ENCODE results near the gene SMC4. TPM values are rescaled to one million over a fixed set of nuclear protein-coding genes. Genes with fewer than 3 reads are reported as not detected.

Gene SMC4
- total RNA-seq, 1 experiment from 2014 or later: 144 TPM

DNA sequence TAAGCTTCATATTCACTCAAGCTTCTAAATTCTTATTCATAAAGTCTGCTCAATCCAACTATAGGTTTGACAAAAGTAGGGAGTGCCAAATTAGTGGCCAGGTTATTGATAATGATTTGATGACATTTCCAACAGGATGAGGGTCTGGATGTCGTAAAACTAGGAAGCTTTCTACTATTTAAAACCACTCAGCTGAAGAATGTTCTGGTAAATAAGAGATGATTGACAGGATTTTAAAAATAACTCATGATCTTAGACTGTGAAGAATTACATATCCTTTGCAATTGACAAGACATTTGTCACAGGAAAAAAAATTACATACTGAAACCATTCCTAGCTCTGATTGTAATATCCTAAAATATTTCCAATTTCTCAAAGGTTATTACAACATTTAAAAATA lies 65.5 kb downstream of the SMC4 start:
- Mint-ChIP-seq H3K4me1 (peaks cover 5% of the 10 kb centered on the region; the same call in 1 of the 2 replicates), H3K27me3 (ENCODE audit: low read depth) (peaks cover 33% of the 10 kb centered on the region), H3K27ac (no peak overlapping the region), H3K36me3 (peaks cover 12% of the 10 kb centered on the region), H3K9me3 (peaks cover 20% of the 10 kb centered on the region), H3K4me3 (no peak overlapping the region)
- ChIA-PET CTCF (no interaction called here), POLR2A (no interaction called here)
- no peak for DNase-seq (ENCODE audit: low spot score)
- no peak for TF ChIP-seq NR1H2 (CRISPR knock-in tag; IDR thresholded peaks at IDR 0.05)
- TF ChIP-seq SMAD3 (CRISPR knock-in tag; IDR thresholded peaks at IDR 0.05; ENCODE audit: borderline replicate concordance): no peak
- TF ChIP-seq, protein P1, sequence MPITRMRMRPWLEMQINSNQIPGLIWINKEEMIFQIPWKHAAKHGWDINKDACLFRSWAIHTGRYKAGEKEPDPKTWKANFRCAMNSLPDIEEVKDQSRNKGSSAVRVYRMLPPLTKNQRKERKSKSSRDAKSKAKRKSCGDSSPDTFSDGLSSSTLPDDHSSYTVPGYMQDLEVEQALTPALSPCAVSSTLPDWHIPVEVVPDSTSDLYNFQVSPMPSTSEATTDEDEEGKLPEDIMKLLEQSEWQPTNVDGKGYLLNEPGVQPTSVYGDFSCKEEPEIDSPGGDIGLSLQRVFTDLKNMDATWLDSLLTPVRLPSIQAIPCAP (CRISPR knock-in tag; IDR thresholded peaks at IDR 0.05): no peak
- TF ChIP-seq ZNF416 (CRISPR knock-in tag; IDR thresholded peaks at IDR 0.05): no peak
- TF ChIP-seq, protein P2, sequence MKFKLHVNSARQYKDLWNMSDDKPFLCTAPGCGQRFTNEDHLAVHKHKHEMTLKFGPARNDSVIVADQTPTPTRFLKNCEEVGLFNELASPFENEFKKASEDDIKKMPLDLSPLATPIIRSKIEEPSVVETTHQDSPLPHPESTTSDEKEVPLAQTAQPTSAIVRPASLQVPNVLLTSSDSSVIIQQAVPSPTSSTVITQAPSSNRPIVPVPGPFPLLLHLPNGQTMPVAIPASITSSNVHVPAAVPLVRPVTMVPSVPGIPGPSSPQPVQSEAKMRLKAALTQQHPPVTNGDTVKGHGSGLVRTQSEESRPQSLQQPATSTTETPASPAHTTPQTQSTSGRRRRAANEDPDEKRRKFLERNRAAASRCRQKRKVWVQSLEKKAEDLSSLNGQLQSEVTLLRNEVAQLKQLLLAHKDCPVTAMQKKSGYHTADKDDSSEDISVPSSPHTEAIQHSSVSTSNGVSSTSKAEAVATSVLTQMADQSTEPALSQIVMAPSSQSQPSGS (CRISPR knock-in tag; IDR thresholded peaks at IDR 0.05; ENCODE audit: borderline replicate concordance, low read depth): no peak
- TF ChIP-seq, protein P3, sequence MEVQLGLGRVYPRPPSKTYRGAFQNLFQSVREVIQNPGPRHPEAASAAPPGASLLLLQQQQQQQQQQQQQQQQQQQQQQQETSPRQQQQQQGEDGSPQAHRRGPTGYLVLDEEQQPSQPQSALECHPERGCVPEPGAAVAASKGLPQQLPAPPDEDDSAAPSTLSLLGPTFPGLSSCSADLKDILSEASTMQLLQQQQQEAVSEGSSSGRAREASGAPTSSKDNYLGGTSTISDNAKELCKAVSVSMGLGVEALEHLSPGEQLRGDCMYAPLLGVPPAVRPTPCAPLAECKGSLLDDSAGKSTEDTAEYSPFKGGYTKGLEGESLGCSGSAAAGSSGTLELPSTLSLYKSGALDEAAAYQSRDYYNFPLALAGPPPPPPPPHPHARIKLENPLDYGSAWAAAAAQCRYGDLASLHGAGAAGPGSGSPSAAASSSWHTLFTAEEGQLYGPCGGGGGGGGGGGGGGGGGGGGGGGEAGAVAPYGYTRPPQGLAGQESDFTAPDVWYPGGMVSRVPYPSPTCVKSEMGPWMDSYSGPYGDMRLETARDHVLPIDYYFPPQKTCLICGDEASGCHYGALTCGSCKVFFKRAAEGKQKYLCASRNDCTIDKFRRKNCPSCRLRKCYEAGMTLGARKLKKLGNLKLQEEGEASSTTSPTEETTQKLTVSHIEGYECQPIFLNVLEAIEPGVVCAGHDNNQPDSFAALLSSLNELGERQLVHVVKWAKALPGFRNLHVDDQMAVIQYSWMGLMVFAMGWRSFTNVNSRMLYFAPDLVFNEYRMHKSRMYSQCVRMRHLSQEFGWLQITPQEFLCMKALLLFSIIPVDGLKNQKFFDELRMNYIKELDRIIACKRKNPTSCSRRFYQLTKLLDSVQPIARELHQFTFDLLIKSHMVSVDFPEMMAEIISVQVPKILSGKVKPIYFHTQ (CRISPR knock-in tag; IDR thresholded peaks at IDR 0.05): no peak
- TF ChIP-seq ETV6 (CRISPR knock-in tag; IDR thresholded peaks at IDR 0.05): no peak
- TF ChIP-seq, protein P4, sequence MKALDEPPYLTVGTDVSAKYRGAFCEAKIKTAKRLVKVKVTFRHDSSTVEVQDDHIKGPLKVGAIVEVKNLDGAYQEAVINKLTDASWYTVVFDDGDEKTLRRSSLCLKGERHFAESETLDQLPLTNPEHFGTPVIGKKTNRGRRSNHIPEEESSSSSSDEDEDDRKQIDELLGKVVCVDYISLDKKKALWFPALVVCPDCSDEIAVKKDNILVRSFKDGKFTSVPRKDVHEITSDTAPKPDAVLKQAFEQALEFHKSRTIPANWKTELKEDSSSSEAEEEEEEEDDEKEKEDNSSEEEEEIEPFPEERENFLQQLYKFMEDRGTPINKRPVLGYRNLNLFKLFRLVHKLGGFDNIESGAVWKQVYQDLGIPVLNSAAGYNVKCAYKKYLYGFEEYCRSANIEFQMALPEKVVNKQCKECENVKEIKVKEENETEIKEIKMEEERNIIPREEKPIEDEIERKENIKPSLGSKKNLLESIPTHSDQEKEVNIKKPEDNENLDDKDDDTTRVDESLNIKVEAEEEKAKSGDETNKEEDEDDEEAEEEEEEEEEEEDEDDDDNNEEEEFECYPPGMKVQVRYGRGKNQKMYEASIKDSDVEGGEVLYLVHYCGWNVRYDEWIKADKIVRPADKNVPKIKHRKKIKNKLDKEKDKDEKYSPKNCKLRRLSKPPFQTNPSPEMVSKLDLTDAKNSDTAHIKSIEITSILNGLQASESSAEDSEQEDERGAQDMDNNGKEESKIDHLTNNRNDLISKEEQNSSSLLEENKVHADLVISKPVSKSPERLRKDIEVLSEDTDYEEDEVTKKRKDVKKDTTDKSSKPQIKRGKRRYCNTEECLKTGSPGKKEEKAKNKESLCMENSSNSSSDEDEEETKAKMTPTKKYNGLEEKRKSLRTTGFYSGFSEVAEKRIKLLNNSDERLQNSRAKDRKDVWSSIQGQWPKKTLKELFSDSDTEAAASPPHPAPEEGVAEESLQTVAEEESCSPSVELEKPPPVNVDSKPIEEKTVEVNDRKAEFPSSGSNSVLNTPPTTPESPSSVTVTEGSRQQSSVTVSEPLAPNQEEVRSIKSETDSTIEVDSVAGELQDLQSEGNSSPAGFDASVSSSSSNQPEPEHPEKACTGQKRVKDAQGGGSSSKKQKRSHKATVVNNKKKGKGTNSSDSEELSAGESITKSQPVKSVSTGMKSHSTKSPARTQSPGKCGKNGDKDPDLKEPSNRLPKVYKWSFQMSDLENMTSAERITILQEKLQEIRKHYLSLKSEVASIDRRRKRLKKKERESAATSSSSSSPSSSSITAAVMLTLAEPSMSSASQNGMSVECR (CRISPR knock-in tag; IDR thresholded peaks at IDR 0.05; ENCODE audit: borderline replicate concordance): no peak
- no peak for TF ChIP-seq SMAD4 (CRISPR knock-in tag; IDR thresholded peaks at IDR 0.05)
- TF ChIP-seq MXD4 (CRISPR knock-in tag; IDR thresholded peaks at IDR 0.05; ENCODE audit: borderline replicate concordance): no peak
- TF ChIP-seq KAT7 (CRISPR knock-in tag; IDR thresholded peaks at IDR 0.05; ENCODE audit: borderline replicate concordance): no peak
- no peak for TF ChIP-seq TP53 (CRISPR knock-in tag; IDR thresholded peaks at IDR 0.05)
- no peak for TF ChIP-seq MYBL2 (CRISPR knock-in tag; IDR thresholded peaks at IDR 0.05)
- TF ChIP-seq ZNF396 (CRISPR knock-in tag; IDR thresholded peaks at IDR 0.05; ENCODE audit: borderline replicate concordance): no peak
- TF ChIP-seq, protein P5, sequence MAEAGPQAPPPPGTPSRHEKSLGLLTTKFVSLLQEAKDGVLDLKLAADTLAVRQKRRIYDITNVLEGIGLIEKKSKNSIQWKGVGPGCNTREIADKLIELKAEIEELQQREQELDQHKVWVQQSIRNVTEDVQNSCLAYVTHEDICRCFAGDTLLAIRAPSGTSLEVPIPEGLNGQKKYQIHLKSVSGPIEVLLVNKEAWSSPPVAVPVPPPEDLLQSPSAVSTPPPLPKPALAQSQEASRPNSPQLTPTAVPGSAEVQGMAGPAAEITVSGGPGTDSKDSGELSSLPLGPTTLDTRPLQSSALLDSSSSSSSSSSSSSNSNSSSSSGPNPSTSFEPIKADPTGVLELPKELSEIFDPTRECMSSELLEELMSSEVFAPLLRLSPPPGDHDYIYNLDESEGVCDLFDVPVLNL (CRISPR knock-in tag; IDR thresholded peaks at IDR 0.05; ENCODE audit: borderline replicate concordance, low read depth): no peak
- no peak for TF ChIP-seq GABPB1 (CRISPR knock-in tag; IDR thresholded peaks at IDR 0.05)
- TF ChIP-seq, protein P6, sequence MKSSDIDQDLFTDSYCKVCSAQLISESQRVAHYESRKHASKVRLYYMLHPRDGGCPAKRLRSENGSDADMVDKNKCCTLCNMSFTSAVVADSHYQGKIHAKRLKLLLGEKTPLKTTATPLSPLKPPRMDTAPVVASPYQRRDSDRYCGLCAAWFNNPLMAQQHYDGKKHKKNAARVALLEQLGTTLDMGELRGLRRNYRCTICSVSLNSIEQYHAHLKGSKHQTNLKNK (CRISPR knock-in tag; IDR thresholded peaks at IDR 0.05): no peak
- TF ChIP-seq CBFB (CRISPR knock-in tag; IDR thresholded peaks at IDR 0.05; ENCODE audit: low read depth): no peak
- TF ChIP-seq, protein P7, sequence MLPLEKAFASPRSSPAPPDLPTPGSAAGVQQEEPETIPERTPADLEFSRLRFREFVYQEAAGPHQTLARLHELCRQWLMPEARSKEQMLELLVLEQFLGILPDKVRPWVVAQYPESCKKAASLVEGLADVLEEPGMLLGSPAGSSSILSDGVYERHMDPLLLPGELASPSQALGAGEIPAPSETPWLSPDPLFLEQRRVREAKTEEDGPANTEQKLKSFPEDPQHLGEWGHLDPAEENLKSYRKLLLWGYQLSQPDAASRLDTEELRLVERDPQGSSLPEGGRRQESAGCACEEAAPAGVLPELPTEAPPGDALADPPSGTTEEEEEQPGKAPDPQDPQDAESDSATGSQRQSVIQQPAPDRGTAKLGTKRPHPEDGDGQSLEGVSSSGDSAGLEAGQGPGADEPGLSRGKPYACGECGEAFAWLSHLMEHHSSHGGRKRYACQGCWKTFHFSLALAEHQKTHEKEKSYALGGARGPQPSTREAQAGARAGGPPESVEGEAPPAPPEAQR (CRISPR knock-in tag; IDR thresholded peaks at IDR 0.05): no peak
- ATAC-seq: no peak
